RPMI8226 (cell line): ENCODE results near the gene NFYB.
"Not testable (repeated sequence)": the region's sequence is repeated elsewhere in the genome, so short reads cannot be mapped to it uniquely, and the experiment has no call there.

Experiments used
- DNase-seq: peaks from one replicate; pipeline ENCODE4 v3.0.0-alpha.2; 2015

The NFYB gene

DNA sequence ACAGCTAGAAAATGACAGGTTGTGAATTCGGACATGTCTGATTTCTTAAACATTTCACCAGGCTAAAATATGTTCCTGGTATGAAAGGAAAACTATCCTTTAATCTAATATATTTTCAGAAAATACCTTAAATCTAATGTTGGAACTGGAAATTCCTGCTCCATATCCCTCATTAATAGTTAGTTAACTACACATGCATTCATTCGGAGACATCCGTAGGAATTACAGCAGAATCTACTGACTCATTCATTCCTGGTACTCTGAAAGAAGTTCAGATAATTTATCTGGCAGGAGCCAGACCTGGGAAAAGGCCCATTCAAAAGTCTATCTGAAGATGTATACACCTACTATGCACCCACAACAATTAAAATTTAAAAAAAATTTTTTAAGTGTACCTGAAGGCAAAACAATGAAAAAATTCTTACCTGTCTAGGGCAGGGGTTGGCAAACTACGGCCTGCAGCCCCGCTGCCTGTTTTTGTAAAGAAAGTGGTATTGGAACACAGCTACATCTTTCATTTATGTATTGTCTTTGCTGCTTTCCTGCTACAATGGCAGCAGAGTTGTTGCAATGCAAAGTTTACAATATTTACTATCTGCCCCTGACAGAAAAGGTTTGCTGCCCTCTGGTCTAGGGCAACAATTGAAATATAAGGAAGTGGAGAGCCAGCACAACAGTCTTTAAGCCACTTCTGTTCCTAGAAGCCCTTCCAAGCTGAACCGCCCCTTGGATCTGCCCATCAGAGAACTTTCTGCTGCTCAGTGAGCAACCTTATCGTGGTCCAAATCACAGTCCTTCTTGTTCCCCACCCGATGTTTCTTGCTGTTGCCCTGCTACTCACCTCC is 17.9 kb upstream of the NFYB start:
- no peak for DNase-seq

DNA sequence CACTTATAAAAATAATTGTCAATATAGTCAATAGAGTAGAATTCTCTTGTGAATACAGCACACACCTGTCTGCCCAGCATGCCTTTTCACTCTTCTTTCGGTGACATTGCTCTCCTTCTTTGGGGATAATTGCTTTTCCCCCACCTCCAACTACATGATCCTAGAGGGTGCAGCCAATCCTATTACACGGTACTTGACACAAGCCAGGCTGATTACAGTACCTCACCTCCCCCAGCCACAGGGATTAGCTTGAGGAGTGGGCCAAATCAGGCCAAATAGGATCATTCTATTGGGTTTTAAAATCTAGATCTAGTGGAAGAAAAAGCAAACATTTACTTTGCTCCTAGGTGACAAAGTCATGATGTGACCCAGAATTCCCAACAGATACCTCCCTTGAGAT is 16.8 kb upstream of the NFYB start:
- DNase-seq: no peak

DNA sequence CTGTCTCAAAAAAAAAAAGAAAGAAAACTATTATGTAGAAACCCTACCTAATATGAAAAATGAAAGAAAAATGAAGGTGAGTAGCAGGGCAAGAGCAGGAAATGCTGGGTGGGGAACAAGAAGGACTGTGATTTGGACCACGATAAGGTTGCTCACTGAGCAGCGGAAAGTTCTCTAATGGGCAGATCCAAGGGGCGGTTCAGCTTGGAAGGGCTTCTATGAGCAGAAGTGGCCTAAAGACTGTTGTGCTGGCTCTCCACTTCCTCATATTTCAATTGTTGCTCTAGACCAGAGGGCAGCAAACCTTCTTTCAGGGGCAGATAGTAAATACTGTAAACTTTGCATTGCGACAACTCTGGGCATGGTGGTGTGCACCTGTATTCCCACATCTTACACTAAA is 16.3 kb upstream of the NFYB start:
- DNase-seq: no peak

DNA sequence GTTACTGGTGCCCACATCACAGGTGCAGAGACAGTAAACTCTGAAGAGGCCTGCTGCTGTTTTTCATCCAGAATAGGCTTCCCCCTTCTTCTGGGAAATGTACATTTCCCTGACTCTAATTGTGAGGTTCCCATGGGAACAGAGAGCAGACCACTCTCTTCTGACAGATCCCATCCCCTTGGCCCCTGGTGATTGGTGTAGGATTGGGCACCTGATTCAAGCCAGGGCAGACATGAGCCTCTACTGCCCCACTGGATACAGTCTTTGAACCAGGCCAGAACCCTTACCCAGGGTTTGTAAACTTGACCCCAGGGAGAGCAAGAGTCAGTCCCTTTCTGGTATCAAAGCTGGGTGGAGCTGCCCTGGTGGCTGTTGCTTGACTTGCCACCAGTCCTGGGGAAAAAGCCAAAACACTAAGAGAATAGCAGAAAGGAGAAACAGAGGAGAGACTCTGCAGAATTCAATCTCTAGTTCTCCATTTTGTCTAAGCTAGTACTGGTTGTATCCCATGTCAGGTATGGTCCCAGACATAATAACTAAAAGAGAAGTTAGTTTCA is 14.8 kb upstream of the NFYB start:
- DNase-seq: no peak

DNA sequence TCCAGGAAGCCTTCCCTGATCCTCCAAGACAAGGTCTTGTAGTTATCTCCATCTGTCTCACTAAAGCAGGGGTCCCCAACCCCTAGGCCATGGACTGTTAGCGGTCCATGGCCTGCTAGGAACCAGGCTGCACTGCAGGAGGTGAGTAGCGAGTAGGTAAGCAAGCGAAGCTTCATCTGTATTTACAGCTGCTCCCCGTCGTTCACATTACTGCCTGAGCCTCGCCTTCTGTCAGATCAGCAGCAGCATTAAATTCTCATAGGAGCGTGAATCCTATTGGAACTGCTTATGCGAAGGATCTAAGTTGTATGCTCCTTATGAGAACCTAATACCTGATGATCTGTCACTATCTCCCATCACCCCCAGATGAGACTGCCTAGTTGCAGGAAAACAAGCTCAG is 12.4 kb upstream of the NFYB start:
- DNase-seq: no peak

DNA sequence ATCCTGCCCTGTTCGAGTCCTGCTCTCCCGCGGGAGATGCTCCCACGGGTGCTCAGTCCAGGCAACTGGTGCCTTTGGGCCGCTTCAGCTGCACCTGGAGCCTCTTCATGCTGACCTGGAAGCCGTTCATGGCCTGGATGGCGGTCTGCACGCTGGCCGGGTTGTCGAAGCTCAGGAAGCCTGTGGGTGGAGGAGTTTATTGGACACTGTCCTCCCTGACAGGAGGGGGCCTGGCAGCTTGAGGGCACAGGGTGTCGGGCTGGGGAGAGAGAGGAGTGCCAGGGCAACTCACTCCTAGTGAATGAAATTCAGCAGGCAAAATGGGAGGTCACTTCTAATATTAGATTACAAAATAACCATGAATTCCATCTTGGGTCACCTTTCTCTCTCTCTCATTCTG is 9.3 kb upstream of the NFYB start:
- DNase-seq: no peak

DNA sequence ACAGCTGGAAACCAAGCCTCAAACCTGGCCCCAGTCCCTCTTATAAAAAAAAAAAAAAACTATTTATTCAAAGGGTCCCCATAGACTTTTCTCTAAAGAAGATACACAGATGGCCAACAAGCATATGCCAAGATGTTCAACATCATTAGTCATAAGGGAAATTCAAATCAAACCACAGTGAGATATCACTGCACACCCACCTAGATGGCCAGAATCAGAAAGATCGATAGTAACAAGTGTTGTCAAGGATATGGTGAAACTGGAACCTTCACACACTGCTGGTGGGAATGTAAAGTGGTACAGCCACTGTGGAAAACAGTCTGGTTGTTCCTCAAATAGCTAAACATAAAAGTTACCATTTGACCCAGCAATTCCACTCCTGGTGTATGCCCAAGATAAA is 5.9 kb upstream of the NFYB start:
- DNase-seq: no peak

DNA sequence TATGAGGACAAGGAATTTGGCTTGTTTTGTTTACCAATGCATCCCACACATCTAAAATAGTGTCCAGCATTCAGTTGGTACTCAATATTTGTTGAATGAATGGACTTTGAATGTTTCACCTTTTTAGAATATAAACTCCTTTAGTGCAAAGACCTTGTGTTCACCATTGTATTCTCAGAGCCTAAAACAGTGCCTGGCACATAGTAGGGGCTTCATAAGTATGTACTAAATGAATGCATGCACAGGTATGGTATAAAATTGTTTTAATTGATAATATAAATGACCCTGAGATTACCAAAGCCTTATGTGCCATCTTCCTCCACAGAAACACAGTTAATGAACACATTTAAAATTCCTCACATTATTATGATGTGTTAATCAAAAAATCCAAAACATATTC is 5.0 kb upstream of the NFYB start:
- DNase-seq: no peak

DNA sequence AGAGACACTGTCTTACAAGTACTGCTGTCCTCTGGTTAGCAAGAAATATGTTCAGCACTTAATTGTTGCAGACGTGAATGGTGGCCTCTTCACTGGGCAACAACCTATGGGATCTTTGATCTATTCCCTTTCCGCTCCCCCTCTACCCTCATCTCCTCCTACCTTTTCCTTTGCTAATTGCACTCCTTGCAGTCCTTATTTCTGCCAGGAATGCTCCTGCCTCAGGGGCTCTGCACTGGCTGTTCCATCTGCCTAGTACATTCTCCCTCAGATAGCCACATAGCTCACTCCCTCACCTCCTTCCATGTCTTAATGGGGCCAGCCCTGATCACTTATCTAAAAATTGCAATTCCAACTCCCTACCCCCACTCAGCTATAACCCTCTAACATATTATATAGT is 4.5 kb upstream of the NFYB start:
- DNase-seq: no peak

DNA sequence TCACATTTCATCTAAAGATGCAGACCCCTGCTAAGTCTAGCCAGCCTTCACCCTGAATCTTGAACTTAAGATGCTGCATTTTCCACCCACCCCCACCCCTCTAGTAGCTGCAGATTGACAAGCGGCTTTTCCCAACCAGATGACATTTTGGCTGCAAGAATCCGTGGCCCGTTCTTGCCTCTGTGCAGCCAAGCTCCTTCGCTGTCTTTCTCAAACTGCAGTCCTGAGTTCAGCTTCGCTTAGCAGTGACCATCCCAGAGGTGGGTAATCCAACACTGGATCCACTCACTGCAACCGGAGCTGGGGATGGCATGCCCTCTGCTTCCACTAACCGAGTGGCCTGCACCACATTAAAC is 765 bp upstream of the NFYB start:
- DNase-seq: no peak

DNA sequence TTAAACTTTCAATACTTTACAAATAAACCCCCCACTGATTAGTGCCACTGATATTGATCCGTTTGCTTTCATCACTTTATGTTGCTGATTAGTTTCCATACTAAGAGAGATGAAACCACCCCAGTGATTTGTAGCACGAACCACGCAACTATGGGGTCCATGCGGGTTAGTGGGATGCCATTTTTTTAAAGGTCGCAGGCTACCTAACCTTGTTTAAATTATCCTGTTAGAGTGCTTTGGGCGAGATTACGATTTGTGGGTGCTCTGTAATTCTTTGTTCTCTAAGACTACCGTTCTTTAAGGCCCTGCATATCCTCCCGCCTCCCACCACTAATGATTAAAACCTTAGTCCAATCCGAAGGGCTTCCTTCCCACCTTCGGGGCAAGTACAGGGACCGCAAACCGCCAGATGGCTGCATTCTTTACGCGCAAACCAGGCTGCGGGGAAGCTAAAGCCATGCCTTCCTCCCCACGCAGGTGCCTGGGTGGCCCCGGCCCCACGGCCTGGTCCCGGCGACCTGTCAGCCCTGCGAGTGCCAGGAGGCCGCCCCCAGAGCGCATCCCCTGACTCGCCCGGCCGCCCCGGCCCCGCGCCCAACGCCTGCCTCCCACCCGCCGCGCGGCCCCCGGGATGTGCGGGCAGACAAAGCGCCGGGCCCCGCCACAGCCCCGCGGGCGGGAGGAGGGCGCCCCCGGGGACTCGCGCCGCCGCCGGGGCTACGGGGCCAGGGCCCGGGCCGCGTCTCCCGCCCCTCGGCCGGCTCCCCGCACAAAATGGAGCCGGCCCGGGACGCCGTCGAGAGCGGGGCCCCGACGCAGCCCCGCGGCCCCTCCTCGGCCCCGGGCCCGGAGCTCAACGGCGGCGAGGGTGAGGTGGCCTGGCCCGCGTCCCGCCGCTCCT is 759 bp downstream of the NFYB start:
- DNase-seq: peak; percentile 57

DNA sequence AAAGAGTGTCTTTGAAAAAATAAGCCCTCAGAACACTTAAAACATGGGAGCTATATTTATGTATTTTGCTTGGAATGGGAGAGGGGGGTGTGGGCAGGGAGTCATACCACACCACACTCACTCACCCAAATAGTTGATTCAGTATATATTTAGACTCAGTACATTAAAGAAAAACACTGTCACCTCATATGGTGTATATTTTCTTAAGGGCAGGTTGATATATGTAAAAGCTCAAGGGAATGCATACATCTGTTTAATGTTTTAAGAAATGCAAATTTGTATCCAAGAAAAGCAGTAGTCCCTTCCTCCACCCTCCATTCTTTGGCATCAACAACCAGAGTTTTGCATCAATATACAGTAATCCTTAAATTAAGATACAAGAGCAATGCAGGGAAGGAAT is 1.4 kb downstream of the NFYB start:
- no peak for DNase-seq

DNA sequence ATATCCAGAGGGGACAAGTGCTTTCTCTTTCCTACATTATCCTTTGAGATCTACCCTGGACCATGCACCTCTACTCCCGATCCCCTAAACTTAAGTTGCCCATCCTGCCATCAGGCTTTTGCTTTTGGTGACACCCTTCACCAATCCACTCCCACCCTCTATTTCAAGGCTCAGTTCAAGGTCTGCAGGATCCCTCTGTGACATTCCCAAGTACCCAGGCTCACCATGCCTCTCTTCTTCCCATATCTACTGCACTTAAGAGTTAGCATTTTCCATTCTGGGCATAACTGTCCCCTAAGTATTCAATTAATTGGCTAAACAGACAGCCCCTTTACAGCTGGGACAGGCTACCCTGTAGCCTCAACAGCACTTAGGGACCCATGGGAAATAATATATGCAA is 3.1 kb downstream of the NFYB start:
- no peak for DNase-seq

DNA sequence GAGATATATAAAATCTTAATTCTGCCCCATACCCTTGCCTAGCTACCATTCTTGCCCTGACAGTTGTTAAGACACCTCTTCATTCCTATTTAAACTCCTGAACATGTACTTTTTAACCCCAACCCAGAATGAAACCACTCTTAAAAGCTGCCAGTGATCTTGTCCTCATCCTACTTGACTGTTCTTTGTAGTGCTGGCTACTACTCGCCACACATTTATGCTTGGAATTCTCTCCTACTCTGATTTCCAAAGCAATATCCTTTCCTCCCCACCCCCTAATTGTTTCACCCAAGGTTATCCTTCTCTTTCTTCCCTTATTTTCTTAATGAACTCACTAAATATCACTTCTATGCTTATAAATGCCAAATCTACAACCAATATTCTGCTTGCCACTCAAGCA is 4.1 kb downstream of the NFYB start:
- no peak for DNase-seq

DNA sequence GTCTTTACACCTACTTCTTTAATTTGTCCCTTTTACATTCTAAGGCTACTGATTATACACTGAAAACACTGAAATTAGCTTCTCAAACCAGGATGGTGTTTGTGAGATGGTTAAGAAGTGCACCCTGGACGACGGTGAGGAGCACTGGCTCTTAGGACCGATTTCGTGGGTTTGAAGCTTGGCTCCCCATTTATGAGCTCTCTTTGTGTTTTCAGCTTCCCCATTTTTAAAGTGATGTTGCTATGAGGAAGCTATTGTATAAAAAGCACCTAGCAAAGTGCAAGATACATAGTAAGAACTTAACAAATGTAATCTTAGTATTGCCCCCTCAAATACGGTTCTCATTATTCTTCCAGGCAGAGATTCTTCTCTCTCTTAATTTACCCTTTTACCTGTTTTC is 4.7 kb downstream of the NFYB start:
- DNase-seq: no peak

DNA sequence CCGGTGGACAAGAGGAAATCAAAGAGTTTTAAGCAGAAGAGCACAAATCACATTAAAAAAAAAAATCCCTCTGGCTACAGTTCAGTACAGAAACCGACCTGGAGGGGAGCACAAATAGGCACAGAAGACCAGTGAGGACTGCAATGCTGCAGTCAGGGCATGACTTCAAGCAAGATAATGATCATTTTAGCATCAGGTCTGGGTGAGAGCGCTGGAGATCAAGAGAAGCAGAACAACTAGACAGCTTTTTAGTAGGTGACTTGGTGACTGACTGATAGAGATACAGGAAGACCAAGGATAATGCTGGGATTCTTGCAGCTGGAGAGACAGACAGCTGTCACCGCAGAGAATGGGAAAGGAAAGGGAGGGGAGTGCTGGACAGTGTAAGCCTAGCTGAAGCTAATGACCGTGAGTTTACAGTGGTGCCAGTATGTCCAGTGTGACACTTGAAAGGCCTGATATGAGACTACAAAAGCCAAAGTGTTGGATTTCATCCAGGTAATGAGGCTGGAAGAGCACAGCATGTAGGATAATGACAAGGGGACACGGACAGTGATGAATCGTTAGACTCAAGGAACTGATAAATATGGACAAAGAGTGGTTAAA is 5.6 kb downstream of the NFYB start:
- no peak for DNase-seq

DNA sequence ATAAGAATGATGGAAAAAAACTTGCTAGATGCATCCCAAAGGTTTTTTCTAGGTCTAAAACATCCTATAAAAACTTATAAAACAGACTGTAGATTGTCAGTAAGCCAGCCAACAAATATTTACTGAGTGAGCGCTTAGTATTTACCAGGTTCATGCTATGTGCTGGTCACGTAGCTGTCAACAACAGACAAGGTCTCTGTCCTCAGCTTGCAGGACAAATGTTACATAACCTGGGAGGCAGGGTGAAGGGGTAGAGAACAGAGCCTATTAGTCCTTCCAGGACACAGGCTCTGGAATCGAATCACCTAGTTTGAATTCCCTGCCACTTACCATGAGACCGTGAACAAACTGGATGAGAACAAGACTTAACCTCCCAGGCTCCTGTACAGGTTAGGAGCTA is 6.4 kb downstream of the NFYB start:
- no peak for DNase-seq

DNA sequence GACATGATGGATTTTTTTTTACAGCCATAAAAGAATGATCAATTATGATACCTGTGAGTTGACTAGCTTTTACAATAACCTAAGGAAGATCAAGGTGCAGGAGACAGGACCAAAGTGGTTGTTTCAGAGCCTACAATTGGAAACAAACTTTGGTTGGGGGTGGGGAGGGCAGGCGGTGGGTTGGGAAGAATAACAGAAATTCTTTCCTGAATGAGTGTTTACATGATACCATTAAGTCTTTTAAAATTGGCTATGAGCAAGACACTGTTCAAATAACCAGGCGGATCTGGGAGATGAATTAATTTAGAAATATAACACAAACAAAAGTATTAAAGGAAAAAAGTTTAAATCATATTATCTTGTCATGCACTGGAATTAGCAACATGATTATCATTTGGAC is 7.2 kb downstream of the NFYB start:
- no peak for DNase-seq

DNA sequence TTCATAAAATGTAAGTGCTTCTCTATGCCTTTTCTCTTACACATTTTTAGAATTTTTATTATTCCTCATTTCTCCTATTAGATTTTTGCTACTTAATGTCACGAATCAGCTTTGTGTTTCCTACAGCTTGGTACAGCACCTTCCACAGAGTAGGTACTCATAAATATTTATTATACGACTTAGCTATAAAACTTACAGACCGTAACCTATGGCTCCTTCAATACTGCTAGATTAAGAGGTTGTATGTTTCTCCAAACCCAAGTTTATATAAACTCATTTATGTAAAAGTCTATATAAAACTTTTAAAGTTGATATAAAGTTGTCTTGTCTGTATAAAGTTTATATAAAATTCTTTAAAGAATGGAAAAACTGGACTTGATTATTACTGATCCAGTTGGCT is 11.5 kb downstream of the NFYB start:
- no peak for DNase-seq

DNA sequence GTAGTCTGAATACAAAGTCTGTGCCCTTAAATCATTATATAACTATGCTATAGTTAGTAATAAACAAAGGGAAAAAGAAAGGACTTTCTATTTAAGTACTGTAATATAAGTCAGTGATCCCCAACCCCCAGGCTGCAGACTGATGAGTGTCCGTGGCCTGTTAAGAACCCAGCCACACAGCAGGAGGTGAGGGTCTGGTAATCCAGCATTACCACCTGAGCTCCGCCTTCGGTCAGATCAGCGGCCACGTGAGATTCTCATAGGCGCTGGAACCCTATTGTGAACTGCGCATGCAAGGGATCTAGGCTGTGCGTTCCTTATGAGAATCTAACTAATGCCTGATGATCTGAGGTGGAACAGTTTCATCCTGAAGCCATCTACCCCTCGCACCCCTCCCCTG is 15.7 kb downstream of the NFYB start:
- DNase-seq: no peak

DNA sequence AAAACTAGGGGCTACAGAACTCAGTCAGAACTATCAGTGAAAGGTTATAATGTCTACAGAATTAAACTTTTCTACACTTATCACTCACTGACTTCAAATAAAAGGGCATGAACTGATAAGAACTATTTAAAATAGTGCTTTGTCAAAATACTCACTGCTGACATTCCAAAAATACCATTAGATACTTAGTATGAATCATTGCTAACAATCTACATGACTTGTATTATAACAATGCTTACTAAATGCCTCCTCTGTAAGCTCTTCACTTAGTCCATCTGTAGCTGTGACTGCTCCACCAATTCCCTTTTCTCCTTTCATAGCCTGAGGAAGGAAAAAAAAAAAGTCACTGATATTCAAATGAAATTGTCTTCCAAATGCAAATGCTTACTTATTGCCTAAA is 17.0 kb downstream of the NFYB start:
- no peak for DNase-seq

DNA sequence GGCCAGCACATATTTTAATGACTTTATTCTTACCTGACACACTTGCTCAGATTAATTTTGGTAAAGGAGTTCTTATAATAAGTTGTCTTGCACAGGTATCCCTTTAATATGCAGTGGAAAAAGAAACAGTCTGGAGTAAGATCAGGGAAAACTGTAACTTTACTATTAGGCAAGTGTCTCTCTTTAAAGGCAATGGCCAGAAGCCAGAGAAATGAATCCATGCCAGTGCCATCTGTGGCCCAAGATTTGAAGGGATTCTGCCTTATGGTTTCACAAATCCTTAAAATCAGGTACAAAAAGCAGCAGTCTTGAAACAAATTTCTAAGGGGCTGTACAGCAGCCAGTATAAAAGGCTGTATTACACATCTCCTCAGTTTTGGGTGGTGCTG is 22.4 kb downstream of the NFYB start:
- DNase-seq: no peak

DNA sequence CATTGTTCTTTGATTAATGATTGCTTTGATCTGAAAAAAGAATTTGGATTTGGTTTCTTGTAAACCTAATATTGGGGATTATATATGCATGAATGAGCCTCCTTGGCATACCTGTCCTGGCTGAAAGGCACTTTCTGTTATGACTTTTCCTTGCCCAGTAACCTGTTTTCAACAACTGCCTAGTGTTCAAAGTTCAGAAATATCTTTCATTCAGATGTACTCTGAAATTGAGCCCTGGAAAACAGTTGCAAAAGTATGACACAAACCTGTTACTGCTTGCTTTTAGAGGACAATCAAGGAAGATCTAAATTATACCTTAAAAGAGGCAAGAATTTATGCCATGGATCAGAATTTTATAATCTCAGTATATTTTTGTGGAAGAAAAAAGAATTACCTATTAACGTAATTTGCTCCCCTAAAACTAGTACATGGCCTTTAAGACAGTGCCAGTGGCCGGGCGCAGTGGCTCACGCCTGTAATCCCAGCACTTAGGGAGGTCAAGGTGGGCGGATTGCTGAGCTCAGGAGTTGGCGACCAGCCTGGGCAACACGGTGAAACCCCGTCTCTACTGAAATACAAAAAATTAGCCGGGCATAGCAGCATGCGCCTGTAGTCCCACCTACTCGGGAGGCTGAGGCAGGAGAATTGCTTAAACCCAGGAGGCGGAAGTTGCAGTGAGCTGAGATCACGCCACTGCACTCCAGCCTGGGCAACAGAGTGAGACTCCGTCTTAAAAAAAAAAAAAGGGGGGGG is 23.0 kb downstream of the NFYB start:
- not testable (repeated sequence) for DNase-seq
